Gastroesophageal sphincter (tissue), 4 donors: ENCODE measurements around the gene STRIP2. TPM values are rescaled to one million over a fixed set of nuclear protein-coding genes. Genes with fewer than 3 reads are reported as not detected.

Experiments used
- ATAC-seq: fragments of 150-250 bp; one replicate; pipeline ENCODE4 v1.9.1; 2016; ENCODE audit warnings: mild to moderate bottlenecking, moderate library complexity
- H3K27ac ChIP-seq, 4 donors: fragments of 200-600 bp; sonication (generic) in 3 of 4; 1 replicate in 3 of 4; 2 replicates in 1 of 4; pipeline ENCODE4 v1.5.1; 2016 to 2019
- H3K27me3 ChIP-seq: fragments of 200-600 bp; sonication (generic); one replicate; pipeline ENCODE4 v1.5.1; 2019
- H3K36me3 ChIP-seq, 2 donors: fragments of 200-600 bp; sonication (generic); one replicate each; pipeline ENCODE4 v1.5.1; 2019; ENCODE audit warnings: control low read depth in 1 of 2
- H3K4me1 ChIP-seq, 3 donors: fragments of 200-600 bp; sonication (generic); 1 replicate in 2 of 3; 2 replicates in 1 of 3; pipeline ENCODE4 v1.5.1; 2016 to 2019; ENCODE audit warnings: control low read depth in 2 of 3
- H3K4me3 ChIP-seq, 2 donors: fragments of 200-600 bp; sonication (generic); one replicate each; pipeline ENCODE4 v1.5.1; 2019; ENCODE audit warnings: mild to moderate bottlenecking in 1 of 2, moderate library complexity in 1 of 2
- H3K9me3 ChIP-seq, 3 donors: fragments of 200-600 bp; sonication (generic); one replicate each; pipeline ENCODE4 v1.5.1; 2017 to 2019; ENCODE audit warnings: control low read depth in 2 of 3
- CTCF ChIP-seq, 4 experiments: fragments of 200-600 bp in 2 of 4; fragments of 450-650 bp in 2 of 4; sonication (generic) in 1 of 4; IDR thresholded peaks; one replicate each; pipeline ENCODE4 v1.5.1; 2017 to 2019; ENCODE audit warnings: antibody characterized with exemption in 4 of 4, mild to moderate bottlenecking in 2 of 4, moderate library complexity in 2 of 4
- EP300 ChIP-seq: sonication (generic); formaldehyde crosslinking; IDR thresholded peaks from one replicate; pipeline ENCODE4 v1.6.1; 2017; ENCODE audit warnings: antibody characterized with exemption, mild to moderate bottlenecking
- POLR2A ChIP-seq, 2 donors: fragments of 450-650 bp; IDR thresholded peaks; one replicate each; pipeline ENCODE4 v1.6.1; 2017; ENCODE audit warnings: antibody characterized with exemption in 2 of 2, mild to moderate bottlenecking in 2 of 2, moderate library complexity in 1 of 2
- POLR2AphosphoS5 ChIP-seq: sonication (generic); formaldehyde crosslinking; IDR thresholded peaks from one replicate; pipeline ENCODE4 v1.6.1; 2017; ENCODE audit warnings: antibody characterized with exemption
- WGBS, 2 donors: methylation state at CpG; one replicate each; pipeline ENCODE4 v1.1.5; 2018; ENCODE audit warnings: low coverage in 1 of 2; 5-methylcytosine and 5-hydroxymethylcytosine counted together
- total RNA-seq, 4 donors: library from RNA; depleted of rRNA; stranded (reverse); fragments of >200 nt; gene quantifications; one replicate each; pipeline ENCODE4 v1.1.0, GENCODE V29; 2016

Gene STRIP2
- total RNA-seq, 4 donors from 2014 or later, result 1.2 to 2.6 (median 1.9) TPM

- H3K27me3 ChIP-seq, result no peaks in the 10 kb centered on the region
- 81 to 93% methylated on average over 5 of the region's 5 CpGs for WGBS, 2 donors
- peaks cover 0 to 17% (median 6%) of the 10 kb centered on the region in 3 donors for H3K4me1 ChIP-seq
- H3K27ac ChIP-seq, result no peak overlapping the region
- no peaks in the 10 kb centered on the region for H3K9me3 ChIP-seq
- H3K36me3 ChIP-seq, result no peaks in the 10 kb centered on the region
- ATAC-seq, result no peak
- TF ChIP-seq CTCF (IDR thresholded peaks at IDR 0.05) (no peak), EP300 (no peak), POLR2AphosphoS5 (no peak), POLR2A (IDR thresholded peaks at IDR 0.05) (no peak)
- H3K4me3 ChIP-seq, result no peak overlapping the region
These were observed 3.0 kb downstream of the STRIP2 start for GRCh38 chr7:129437190-129437589.

GRCh38 chr7:129438281-129438838, 4.1 kb downstream of the STRIP2 start:
- Histone ChIP-seq H3K27ac (no peak overlapping the region), H3K4me1 (peaks cover 0 to 16% (median 3%) of the 10 kb centered on the region in 3 donors), H3K27me3 (no peaks in the 10 kb centered on the region), H3K36me3 (no peaks in the 10 kb centered on the region), H3K4me3 (no peak overlapping the region), H3K9me3 (no peaks in the 10 kb centered on the region)
- TF ChIP-seq POLR2A (IDR thresholded peaks at IDR 0.05) (no peak), CTCF (IDR thresholded peaks at IDR 0.05) (no peak), POLR2AphosphoS5 (no peak), EP300 (no peak)
- ATAC-seq, result no peak
- WGBS, 2 donors, result 95 to 99% methylated on average over 6 of the region's 6 CpGs

- H3K27me3 ChIP-seq, result no peaks in the 10 kb centered on the region
- H3K36me3 ChIP-seq, result no peaks in the 10 kb centered on the region
- no peak overlapping the region for H3K27ac ChIP-seq
- no peak for ATAC-seq
- 71 to 97% methylated on average over 5 of the region's 5 CpGs for WGBS, 2 donors
- no peak overlapping the region for H3K4me3 ChIP-seq
- peaks cover 0 to 19% (median 3%) of the 10 kb centered on the region in 3 donors for H3K4me1 ChIP-seq
- no peak for TF ChIP-seq POLR2AphosphoS5
- TF ChIP-seq CTCF (IDR thresholded peaks at IDR 0.05), result no peak
- TF ChIP-seq EP300, result no peak
- TF ChIP-seq POLR2A (IDR thresholded peaks at IDR 0.05), result no peak
- no peaks in the 10 kb centered on the region for H3K9me3 ChIP-seq
These were observed 4.8 kb downstream of the STRIP2 start for GRCh38 chr7:129438839-129439651.

GRCh38 chr7:129439963-129440625, 5.9 kb downstream of the STRIP2 start:
- Histone ChIP-seq H3K9me3 (no peaks in the 10 kb centered on the region), H3K27ac (no peak overlapping the region), H3K4me1 (peaks cover 0 to 19% (median 7%) of the 10 kb centered on the region in 3 donors), H3K4me3 (no peak overlapping the region), H3K27me3 (no peaks in the 10 kb centered on the region), H3K36me3 (no peaks in the 10 kb centered on the region)
- ATAC-seq, result no peak
- no peak for TF ChIP-seq POLR2A (IDR thresholded peaks at IDR 0.05)
- no peak for TF ChIP-seq CTCF (IDR thresholded peaks at IDR 0.05)
- TF ChIP-seq POLR2AphosphoS5, result no peak
- TF ChIP-seq EP300, result no peak
- WGBS, 2 donors, result 91 to 94% methylated on average over 3 of the region's 3 CpGs
